HG03520 (cell line): Measurements from ENCODE around the gene UHRF1.
"Not testable (repeated sequence)": the region's sequence is repeated elsewhere in the genome, so short reads cannot be mapped to it uniquely, and the experiment has no call there.

ENCODE experiments used
- ATAC-seq: cut with Tn5 transposase; IDR thresholded peaks from one replicate; pipeline ENCODE4 v1.9.1; 2021; ENCODE audit warnings: mild to moderate bottlenecking, moderate library complexity; ENCODE audit not compliant: unreplicated experiment

The UHRF1 gene

GRCh38 chr19:4909156-4909896 lies at the start of gene UHRF1:
UHRF1 (plus strand) TSS chr19:4909501; CDS start chr19:4910886, 1,385 bp downstream.
- ATAC-seq = no peak

GRCh38 chr19:4859697-4860096 lies 49.6 kb upstream of the UHRF1 start:
- no peak for ATAC-seq

- no peak for ATAC-seq
Measured at GRCh38 chr19:4861147-4861546, 48.2 kb upstream of the UHRF1 start.

- ATAC-seq = no peak
Measured at GRCh38 chr19:4866595-4867424, 42.5 kb upstream of the UHRF1 start.

DNA sequence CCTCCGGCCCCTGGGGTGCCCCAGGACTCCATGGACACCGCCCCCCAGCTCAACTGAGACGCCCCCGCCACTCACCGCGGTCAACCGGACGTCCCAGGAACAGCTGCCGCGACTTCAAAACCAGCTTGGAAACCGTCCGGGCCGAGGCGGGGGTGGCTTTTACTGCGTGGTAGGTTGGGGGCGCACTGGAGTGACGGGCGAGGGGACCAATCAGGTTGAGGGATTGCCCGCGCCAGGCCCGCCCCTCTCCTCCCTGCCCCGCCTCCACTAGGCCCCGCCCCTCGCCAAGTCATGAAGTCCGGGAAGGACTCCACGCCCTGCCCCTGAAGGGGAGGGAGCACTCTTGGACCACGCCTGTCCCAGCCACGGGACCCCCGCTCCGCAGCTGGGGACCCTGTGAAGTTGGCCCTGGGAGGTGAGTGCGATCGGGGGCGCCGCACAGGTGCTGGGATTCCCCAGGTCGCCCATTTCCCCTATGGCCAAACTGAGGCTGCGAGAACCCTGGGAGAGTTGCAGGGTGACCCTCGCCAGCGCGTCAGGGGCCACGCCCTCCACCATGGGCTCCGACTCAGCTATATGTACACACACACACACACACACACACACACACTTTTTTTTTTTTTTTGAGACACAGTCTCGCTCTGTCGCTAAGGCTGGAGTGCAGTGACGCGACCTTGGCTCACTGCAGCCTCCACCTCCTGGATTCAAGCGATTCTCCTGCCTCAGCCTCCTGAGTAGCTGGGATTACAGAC lies 41.6 kb upstream of the UHRF1 start, which contains the start of gene PLIN3:
Gene PLIN3 (minus strand): TSS at position 134 of the 752 bp plus-strand sequence. CDS start 6,273 bp downstream, outside the sequence.
- ATAC-seq = peak; percentile 55

GRCh38 chr19:4868286-4868834 lies 40.9 kb upstream of the UHRF1 start:
- ATAC-seq = no peak

GRCh38 chr19:4870025-4870700 lies 39.1 kb upstream of the UHRF1 start:
- no peak for ATAC-seq

DNA sequence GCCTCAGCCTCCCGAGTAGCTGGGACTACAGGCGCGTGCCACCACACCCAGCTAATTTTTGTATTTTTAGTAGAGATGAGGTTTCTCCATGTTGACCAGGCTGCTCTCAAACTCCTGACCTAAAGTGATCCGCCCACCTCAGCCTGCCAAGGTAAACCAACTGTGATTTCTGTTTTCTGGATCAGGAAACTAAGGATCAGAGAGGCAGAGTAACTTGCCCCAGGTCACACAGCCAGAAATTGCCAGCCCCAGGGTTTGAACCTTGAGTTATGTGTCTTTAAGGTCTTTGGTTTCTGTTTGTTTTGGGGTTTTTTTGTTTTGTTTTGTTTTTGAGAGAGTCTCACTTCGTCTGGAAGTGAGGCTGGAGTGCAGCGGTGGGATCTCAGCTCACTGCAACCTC lies 37.6 kb upstream of the UHRF1 start:
- ATAC-seq = no peak

DNA sequence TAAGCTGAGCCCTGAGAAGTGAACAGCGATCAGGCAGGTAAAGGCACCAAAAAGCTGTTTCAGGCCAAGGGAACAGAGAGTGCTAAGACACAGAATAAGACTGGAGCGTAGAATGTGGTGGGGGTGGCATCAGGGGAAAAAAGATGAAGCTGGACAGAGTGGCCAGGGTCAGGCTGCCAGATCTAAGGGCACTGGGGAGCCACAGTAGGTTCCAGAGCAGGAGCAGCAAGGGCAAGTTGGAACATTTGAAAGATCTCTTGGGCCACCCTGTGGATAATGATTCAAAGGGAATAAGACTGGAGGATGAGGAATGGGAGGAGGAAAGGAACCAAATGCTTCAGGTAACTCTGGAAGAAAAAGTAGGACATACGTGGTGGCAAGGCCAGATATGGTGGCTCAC lies 35.4 kb upstream of the UHRF1 start:
- no peak for ATAC-seq

DNA sequence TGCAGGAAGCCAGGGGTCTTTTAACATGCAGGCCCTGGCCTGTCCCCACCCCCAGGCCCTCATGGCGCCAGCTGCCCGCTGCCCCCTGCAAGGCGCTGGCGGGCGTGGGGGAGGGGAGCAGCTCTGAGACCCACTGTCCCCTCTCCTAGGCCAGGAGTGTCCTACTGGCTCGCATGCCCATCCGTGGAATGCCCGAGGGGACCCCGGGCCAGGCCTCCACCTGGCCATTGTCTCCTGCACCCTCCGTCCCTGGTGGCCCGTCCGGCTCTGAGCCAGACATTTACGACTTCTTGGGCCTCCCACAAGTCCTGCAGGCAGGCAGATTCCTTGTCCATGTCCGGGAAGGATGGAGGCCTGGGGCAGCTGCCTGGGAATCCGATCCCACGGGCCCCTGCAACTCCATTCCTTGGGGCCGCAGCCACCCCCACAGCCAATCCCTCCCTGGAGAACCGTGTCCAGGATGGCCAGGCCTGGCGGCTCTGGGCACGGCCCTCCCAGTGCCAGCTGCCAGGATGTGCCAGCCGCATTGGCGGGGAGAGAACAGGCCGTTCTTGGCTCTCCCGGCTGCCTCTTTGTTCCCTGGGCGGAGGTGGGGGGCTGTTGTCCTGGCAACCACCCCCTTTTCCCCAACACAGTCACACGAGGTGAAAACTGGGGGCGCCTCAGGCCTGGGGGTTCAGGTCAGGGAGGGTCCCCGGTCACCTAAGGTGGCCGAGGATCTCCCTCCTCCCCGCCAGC lies 31.4 kb upstream of the UHRF1 start:
- no peak for ATAC-seq

DNA sequence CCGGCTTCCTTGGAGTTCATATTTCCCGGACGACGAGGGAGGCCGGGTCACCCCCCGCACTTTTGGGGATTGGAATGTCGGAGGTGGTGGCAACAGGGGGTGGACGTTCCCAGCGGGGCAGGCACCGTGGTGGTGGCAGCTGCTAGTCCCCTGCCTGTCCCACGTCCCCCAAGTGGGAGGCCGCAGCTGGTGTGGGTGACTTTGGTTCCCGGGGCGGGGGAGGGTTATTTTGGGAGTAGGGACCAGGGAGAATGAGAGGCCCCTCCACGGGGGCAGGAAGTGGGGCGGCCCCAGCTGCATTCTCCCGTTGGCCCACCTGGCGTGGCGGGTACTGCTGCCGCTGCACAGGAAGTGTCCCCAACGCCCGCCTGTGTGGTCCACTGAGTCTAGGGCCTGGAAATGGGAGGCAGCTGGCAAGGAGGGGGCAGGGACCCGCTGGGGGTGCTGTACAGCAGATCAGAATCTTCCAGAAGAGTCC lies 30.8 kb upstream of the UHRF1 start:
- no peak for ATAC-seq

- no peak for ATAC-seq
Measured at GRCh38 chr19:4879041-4879440, 30.3 kb upstream of the UHRF1 start.

DNA sequence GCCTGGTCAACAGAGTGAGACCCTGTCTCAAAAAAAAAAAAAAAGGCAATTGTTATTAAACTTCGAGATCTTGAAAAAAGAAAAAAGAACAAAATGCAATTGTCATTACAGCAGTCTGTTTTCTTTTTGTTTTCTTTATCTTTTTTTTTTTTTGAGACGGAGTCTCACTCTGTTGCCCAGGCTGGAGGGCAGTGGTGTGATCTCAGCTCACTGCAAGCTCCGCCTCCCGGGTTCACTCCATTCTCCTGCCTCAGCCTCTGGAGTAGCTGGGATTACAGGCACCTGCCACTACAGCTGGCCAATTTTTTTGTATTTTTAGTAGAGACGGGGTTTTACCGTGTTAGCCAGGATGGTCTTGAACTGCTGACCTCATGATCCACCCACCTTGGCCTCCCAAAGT lies 26.4 kb upstream of the UHRF1 start:
- not testable (repeated sequence) for ATAC-seq

GRCh38 chr19:4884993-4885392 lies 24.3 kb upstream of the UHRF1 start:
- ATAC-seq = not testable (repeated sequence)

- not testable (repeated sequence) for ATAC-seq
Measured at GRCh38 chr19:4887803-4888202, 21.5 kb upstream of the UHRF1 start.

DNA sequence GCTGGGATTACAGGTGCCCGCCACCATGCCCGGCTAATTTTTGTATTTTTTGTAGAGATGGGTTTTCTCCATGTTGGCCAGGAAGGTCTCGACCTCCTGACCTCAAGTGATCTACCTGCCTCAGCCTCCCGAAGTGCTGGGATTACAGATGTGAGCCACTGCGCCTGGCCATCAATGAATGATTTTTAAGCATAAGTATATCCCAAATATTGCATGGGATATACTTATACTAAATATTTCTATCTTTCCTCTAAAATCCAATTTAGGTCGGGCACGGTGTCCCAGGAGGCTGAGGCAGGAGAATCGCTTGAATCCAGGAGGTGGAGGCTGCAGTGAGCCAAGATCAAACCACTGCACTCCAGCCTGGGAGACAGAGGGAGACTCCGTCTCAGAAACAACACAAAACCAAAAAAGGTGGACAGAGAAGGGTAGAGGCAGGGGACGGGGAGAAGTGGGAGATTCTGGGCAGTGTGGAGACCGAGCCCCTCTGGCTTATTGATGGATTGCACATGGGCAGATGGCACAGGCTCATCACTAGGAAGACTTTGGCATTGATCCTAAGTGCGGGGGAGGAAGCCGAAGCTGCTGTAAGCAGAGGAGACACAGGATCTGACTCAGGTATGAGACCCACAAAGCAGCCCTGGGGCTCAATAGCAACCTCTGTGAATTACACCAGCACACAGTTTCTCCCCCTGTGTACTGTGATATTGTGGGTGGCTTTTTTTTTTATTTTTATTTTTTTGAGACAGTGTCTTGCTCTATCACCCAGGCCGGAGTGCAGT lies 20.1 kb upstream of the UHRF1 start:
- no peak for ATAC-seq

GRCh38 chr19:4891066-4891465 lies 18.2 kb upstream of the UHRF1 start:
- no peak for ATAC-seq

DNA sequence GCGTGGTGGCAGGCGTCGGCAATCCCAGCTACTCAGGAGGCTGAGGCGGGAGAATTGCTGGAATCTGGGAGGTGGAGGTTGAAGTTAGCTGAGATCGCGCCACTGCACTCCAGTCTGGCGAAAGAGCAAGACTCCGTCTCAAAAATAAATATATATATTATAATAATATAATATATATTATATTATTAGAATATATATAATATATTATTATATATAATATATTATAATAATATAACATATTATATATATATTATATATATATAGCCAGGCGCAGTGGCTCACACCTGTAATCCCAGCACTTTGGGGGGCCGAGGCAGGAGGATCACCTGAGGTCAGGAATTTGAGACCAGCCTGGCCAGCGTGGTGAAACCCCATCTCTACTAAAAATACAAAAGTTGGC lies 16.3 kb upstream of the UHRF1 start:
- not testable (repeated sequence) for ATAC-seq

- ATAC-seq = no peak
Measured at GRCh38 chr19:4896372-4896771, 12.9 kb upstream of the UHRF1 start.
